H1 (cell line): ENCODE data around the gene SLC30A3. TPM values are rescaled to one million over a fixed set of nuclear protein-coding genes. Genes with fewer than 3 reads are reported as not detected.

Experiments
- CTCF ChIA-PET: fragments of 300-600 bp; sonication (Branson Sonifier 250); formaldehyde crosslinking; loops from one replicate; lab custom pipeline; 2021; ENCODE audit not compliant: partially characterized antibody; lab: Charles Lee
- POLR2A ChIA-PET: fragments of 300-600 bp; sonication (Branson Sonifier 250); formaldehyde crosslinking; loops from one replicate; lab custom pipeline; 2021; ENCODE audit warnings: inconsistent platforms; ENCODE audit not compliant: partially characterized antibody; lab: Charles Lee
- DNase-seq, 2 experiments: peaks; one replicate each; pipeline versions ENCODE4 v3.0.0 to v3.0.0-alpha.2; 2010 to 2022; ENCODE audit warnings: low spot score in 2 of 2, low read depth in 1 of 2, mixed read lengths in 1 of 2
- FAIRE-seq: peaks from 2 replicates; lab custom pipeline; 2011; peaks lifted over from hg19 to GRCh38; lab: Jason Lieb, UNC
- H2AFZ ChIP-seq: 2 replicates; pipeline ENCODE4 v1.8.1; 2012; ENCODE audit warnings: low read length, inconsistent platforms
- H2AK5ac ChIP-seq: 2 replicates; pipeline ENCODE4 v1.6.1; 2013; ENCODE audit warnings: low read depth, low read length
- H2BK120ac ChIP-seq: replicated peaks from 2 replicates; pipeline ENCODE3; 2013; ENCODE audit warnings: low read depth, low read length, inconsistent platforms
- H2BK12ac ChIP-seq: 2 replicates; pipeline ENCODE4 v1.6.1; 2013; ENCODE audit warnings: low read depth, low read length
- H2BK15ac ChIP-seq: 2 replicates; pipeline ENCODE4 v1.6.1; 2013; ENCODE audit warnings: low read length
- H2BK20ac ChIP-seq: 2 replicates; pipeline ENCODE4 v1.6.1; 2013; ENCODE audit warnings: low read length
- H2BK5ac ChIP-seq: 2 replicates; pipeline ENCODE4 v1.6.1; 2013; ENCODE audit warnings: low read depth, low read length
- H3K14ac ChIP-seq: 2 replicates; pipeline ENCODE4 v1.6.1; 2013; ENCODE audit warnings: inconsistent platforms; ENCODE audit not compliant: insufficient read length
- H3K18ac ChIP-seq: 2 replicates; pipeline ENCODE4 v1.6.1; 2013; ENCODE audit warnings: low read length; ENCODE audit errors: extremely low read depth
- H3K23ac ChIP-seq: 2 replicates; pipeline ENCODE4 v1.6.1; 2013; ENCODE audit warnings: inconsistent platforms; ENCODE audit not compliant: insufficient read length
- H3K23me2 ChIP-seq: 2 replicates; pipeline ENCODE4 v1.6.1; 2013; ENCODE audit warnings: low read depth, low read length
- H3K27ac ChIP-seq: 2 replicates; pipeline ENCODE4 v1.6.1; 2011; ENCODE audit warnings: low read depth, low read length, inconsistent platforms
- H3K27me3 ChIP-seq, 4 experiments: replicated peaks in 1 of 4; 1 replicate in 1 of 4; 2 replicates in 3 of 4; pipeline versions ENCODE4 v1.6.1 to v1.8.1; 2011 to 2013; ENCODE audit warnings: low read length in 3 of 4, mild to moderate bottlenecking in 3 of 4, inconsistent platforms in 2 of 4, mixed read lengths in 2 of 4, moderate library complexity in 1 of 4; ENCODE audit not compliant: control insufficient read depth in 3 of 4, insufficient read depth in 3 of 4; ENCODE audit errors: extremely low read depth in 1 of 4
- H3K36me3 ChIP-seq, 4 experiments: 2 replicates each; pipeline versions ENCODE4 v1.6.1 to v1.8.1; 2011 to 2013; ENCODE audit warnings: mild to moderate bottlenecking in 4 of 4, low read length in 3 of 4, moderate library complexity in 2 of 4, control low read depth in 1 of 4, inconsistent platforms in 1 of 4; ENCODE audit not compliant: insufficient read depth in 4 of 4, control insufficient read depth in 2 of 4
- H3K4ac ChIP-seq: replicated peaks from 2 replicates; pipeline ENCODE3; 2013; ENCODE audit warnings: low read length, low read depth, mixed read lengths, inconsistent platforms; ENCODE audit not compliant: insufficient read length
- H3K4me1 ChIP-seq, 4 experiments: replicated peaks in 1 of 4; 1 replicate in 1 of 4; 2 replicates in 3 of 4; pipeline versions ENCODE4 v1.6.1 to v1.8.1; 2011 to 2013; ENCODE audit warnings: low read length in 3 of 4, inconsistent platforms in 2 of 4, mixed read lengths in 1 of 4; ENCODE audit not compliant: insufficient read depth in 4 of 4, control insufficient read depth in 3 of 4
- H3K4me2 ChIP-seq, 2 experiments: 2 replicates each; pipeline versions ENCODE4 v1.6.1 to v1.8.1; 2011 to 2013; ENCODE audit warnings: low read depth in 2 of 2, low read length in 2 of 2, control low read depth in 1 of 2, inconsistent platforms in 1 of 2, mild to moderate bottlenecking in 1 of 2; ENCODE audit not compliant: insufficient read depth in 1 of 2
- H3K4me3 ChIP-seq, 4 experiments: fragments of 200-600, 300-600 bp in 1 of 4; sonication (generic), shearing (Covaris generic), sonication (Bioruptor Twin) in 1 of 4; 2 replicates each; pipeline versions ENCODE4 v1.5.1 to v1.8.1; 2011 to 2016; ENCODE audit warnings: low read length in 4 of 4, low read depth in 3 of 4, control low read depth in 2 of 4, inconsistent platforms in 2 of 4, mild to moderate bottlenecking in 2 of 4, mixed read lengths in 1 of 4, moderate library complexity in 1 of 4; ENCODE audit not compliant: insufficient read depth in 2 of 4; ENCODE audit errors: extremely low read depth in 1 of 4
- H3K56ac ChIP-seq: replicated peaks from 2 replicates; pipeline ENCODE3; 2013; ENCODE audit warnings: low read depth, mild to moderate bottlenecking, mixed read lengths, low read length, inconsistent platforms; ENCODE audit not compliant: insufficient read length
- H3K79me1 ChIP-seq: 2 replicates; pipeline ENCODE4 v1.6.1; 2013; ENCODE audit warnings: low read depth, low read length, control low read depth
- H3K79me2 ChIP-seq, 2 experiments: 2 replicates each; pipeline versions ENCODE4 v1.6.1 to v1.8.1; 2012 to 2013; ENCODE audit warnings: low read length in 2 of 2, mild to moderate bottlenecking in 2 of 2, inconsistent platforms in 1 of 2; ENCODE audit not compliant: insufficient read depth in 2 of 2, control insufficient read depth in 1 of 2
- H3K9ac ChIP-seq, 4 experiments: replicated peaks in 1 of 4; 1 replicate in 1 of 4; 2 replicates in 3 of 4; pipeline versions ENCODE4 v1.6.1 to v1.8.1; 2011 to 2013; ENCODE audit warnings: low read depth in 3 of 4, low read length in 3 of 4, control low read depth in 2 of 4, mild to moderate bottlenecking in 2 of 4, moderate library complexity in 2 of 4, inconsistent platforms in 1 of 4; ENCODE audit errors: extremely low read depth in 1 of 4
- H3K9me3 ChIP-seq, 2 experiments: 2 replicates each; pipeline versions ENCODE4 v1.6.1 to v1.8.1; 2012 to 2013; ENCODE audit warnings: mild to moderate bottlenecking in 2 of 2, moderate library complexity in 2 of 2, control low read depth in 1 of 2, inconsistent platforms in 1 of 2, low read depth in 1 of 2, low read length in 1 of 2, mixed read lengths in 1 of 2; ENCODE audit not compliant: insufficient read depth in 2 of 2
- H4K20me1 ChIP-seq, 2 experiments: replicated peaks in 1 of 2; 2 replicates each; pipeline versions ENCODE3 to v1.8.1; 2011 to 2013; ENCODE audit warnings: inconsistent platforms in 2 of 2, low read length in 2 of 2, mild to moderate bottlenecking in 1 of 2; ENCODE audit not compliant: insufficient read depth in 2 of 2, control insufficient read depth in 1 of 2
- H4K5ac ChIP-seq: 2 replicates; pipeline ENCODE4 v1.6.1; 2013; ENCODE audit warnings: low read length, low read depth, mixed read lengths, inconsistent platforms; ENCODE audit not compliant: insufficient read length
- H4K8ac ChIP-seq: 2 replicates; pipeline ENCODE4 v1.8.0; 2013; ENCODE audit warnings: mild to moderate bottlenecking, moderate library complexity, low read length, inconsistent platforms; ENCODE audit not compliant: insufficient read depth; ENCODE audit errors: extremely low read depth
- H4K91ac ChIP-seq: replicated peaks from 2 replicates; pipeline ENCODE3; 2013; ENCODE audit warnings: low read length, mixed read lengths, inconsistent platforms; ENCODE audit not compliant: insufficient read length
- BACH1 ChIP-seq: IDR thresholded peaks from 2 replicates; pipeline ENCODE4 v1.6.1; 2012; ENCODE audit warnings: low read length, improper control_type of control experiment
- EZH2 ChIP-seq: fragments of 200-600 bp; sonication (generic); IDR thresholded peaks from 2 replicates; pipeline ENCODE4 v1.7.1; 2012; ENCODE audit warnings: low read depth, mild to moderate bottlenecking, moderate library complexity, low read length, inconsistent platforms; ENCODE audit not compliant: severe bottlenecking
- JUN ChIP-seq: IDR thresholded peaks from 2 replicates; pipeline ENCODE4 v1.6.1; 2011; ENCODE audit warnings: low read depth, mild to moderate bottlenecking, improper control_type of control experiment, low read length
- WGBS, 2 experiments: shearing (Covaris generic) in 1 of 2; methylation state at CpG; one replicate each; pipeline versions ENCODE4 v1.1.6 to v1.1.7; 2013 to 2015; ENCODE audit warnings: low lambda C conversion rate in 2 of 2, mixed read lengths in 2 of 2, inconsistent platforms in 1 of 2, low coverage in 1 of 2, missing lambda C conversion rate in 1 of 2; ENCODE audit not compliant: insufficient replicate concordance in 2 of 2, insufficient coverage in 1 of 2, insufficient read length in 1 of 2; ENCODE audit errors: extremely low coverage in 1 of 2, missing lambda C conversion rate in 1 of 2; 5-methylcytosine and 5-hydroxymethylcytosine counted together
- polyA plus RNA-seq, 7 experiments: library from polyadenylated mRNA; depleted of rRNA in 3 of 7; stranded (reverse) in 5 of 7; unstranded in 2 of 7; fragments of >200 nt in 5 of 7; fragments of 200-250 nt in 2 of 7; gene quantifications; 1 replicate in 5 of 7; 2 replicates in 1 of 7; 4 replicates in 1 of 7; pipeline versions ENCODE4 v1.2.1 to v1.2.3, GENCODE V29; 2011 to 2013; ENCODE audit warnings: missing spikeins in 2 of 7, mixed read lengths in 2 of 7
- total RNA-seq: library from RNA; stranded (reverse); fragmentation: NEBNext Ultra II Directional; extraction: Animal tissue kit (Norgen Biotek cat#: 25700); gene quantifications from 2 replicates; pipeline ENCODE4 v1.2.1, GENCODE V29; 2021
- TF ChIP-seq, protein P1 (sequence below): IDR thresholded peaks from 2 replicates; pipeline ENCODE4 v1.6.1; 2012; ENCODE audit warnings: inconsistent platforms

The SLC30A3 gene
- total and polyA plus RNA-seq, 2 of the 8 experiments (the other 6 are each of a cell fraction or from before 2014, with no cell fraction given), result 15.2 to 30.7 TPM

DNA sequence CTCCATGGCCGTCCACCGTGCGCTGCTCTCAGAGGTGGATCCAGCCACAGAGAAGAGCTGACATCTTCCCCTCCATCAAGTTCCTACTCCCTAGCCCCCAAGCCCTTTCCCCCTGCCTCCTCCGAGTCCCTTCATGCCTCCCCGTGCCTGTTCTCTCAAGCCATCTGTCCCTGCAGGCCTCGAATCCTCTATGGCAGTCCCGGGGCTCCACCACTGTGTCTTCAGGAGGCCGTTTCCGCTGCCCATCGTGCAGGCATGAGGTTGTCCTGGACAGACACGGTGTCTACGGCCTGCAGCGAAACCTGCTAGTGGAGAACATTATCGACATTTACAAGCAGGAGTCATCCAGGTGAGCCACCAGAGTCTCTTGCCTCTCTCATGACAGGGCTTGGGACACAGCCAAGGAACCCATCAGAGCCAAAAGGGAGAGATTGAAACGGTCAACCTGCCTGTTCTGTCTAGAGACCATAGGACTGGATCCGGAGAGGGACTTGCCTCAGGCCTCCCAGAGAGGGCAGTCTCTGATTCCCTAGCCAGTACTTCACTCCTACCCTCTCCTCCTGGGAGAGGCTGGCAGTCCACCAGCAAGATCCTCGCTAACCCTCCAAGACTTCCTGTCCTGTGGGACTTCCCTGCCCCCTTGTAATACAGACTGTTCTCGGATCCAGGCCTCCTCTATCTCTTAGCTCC lies 35.7 kb upstream of the SLC30A3 start:
- CTCF ChIA-PET, result interaction anchor here (0.8 to 12.3 kb wide), 9 partner anchors 12 to 186 kb away, joined by 3 to 413 read pairs (median 9); partner anchors contain the start of genes DNAJC5G, EIF2B4, MPV17 and SLC30A3
- Histone ChIP-seq H3K27me3 (no peaks in the 10 kb centered on the region), H3K23me2 (no peaks in the 10 kb centered on the region), H4K91ac (no peak overlapping the region), H4K20me1 (no peaks in the 10 kb centered on the region), H3K56ac (no peak overlapping the region), H3K4me3 (no peak overlapping the region), H3K79me1 (no peaks in the 10 kb centered on the region), H3K79me2 (no peaks in the 10 kb centered on the region), H3K4me1 (peaks cover 0 to 2% (median 0%) of the 10 kb centered on the region in 4 experiments; a peak in 2 of 7 replicates), H2BK12ac (no peak overlapping the region), H3K18ac (no peak overlapping the region), H4K8ac (no peak overlapping the region), H2BK15ac (no peak overlapping the region), H3K9ac (no peak overlapping the region), H2BK20ac (no peak overlapping the region), H3K9me3 (no peaks in the 10 kb centered on the region), H2AFZ (no peak overlapping the region), H3K4me2 (no peak overlapping the region), H2AK5ac (no peak overlapping the region), H2BK120ac (no peak overlapping the region), H3K14ac (no peak overlapping the region), H3K27ac (no peak overlapping the region), H3K23ac (no peak overlapping the region), H3K4ac (no peak overlapping the region), H3K36me3 (no peaks in the 10 kb centered on the region), H2BK5ac (no peak overlapping the region), H4K5ac (no peak overlapping the region)
- POLR2A ChIA-PET, result interaction anchor here (1.5 kb wide), 1 partner anchor 24 kb away, joined by 4 read pairs; the partner anchor contains the start of gene MPV17
- DNase-seq, result no peak
- WGBS, 2 experiments, result 92% methylated on average over 17 of the region's 18 CpGs; no CpG with 5 or more reads in 1 of the 2 experiments
- no peak for FAIRE-seq
- TF ChIP-seq BACH1, result no peak
- TF ChIP-seq, protein P1, sequence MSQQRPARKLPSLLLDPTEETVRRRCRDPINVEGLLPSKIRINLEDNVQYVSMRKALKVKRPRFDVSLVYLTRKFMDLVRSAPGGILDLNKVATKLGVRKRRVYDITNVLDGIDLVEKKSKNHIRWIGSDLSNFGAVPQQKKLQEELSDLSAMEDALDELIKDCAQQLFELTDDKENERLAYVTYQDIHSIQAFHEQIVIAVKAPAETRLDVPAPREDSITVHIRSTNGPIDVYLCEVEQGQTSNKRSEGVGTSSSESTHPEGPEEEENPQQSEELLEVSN, result no peak
- TF ChIP-seq EZH2, result no peak
- no peak for TF ChIP-seq JUN
